NCI-H2107 treated with DMSO at 0.1 percent for 48 hours (cell line): ENCODE measurements around the gene SPTB.

ENCODE experiments used
- DNase-seq: peaks from one replicate; lab custom pipeline; 2025; ENCODE audit not compliant: unreplicated experiment; lab: John Stamatoyannopoulos, UW

SPTB gene

GRCh38 chr14:64698903-64699302, 180.8 kb downstream of the SPTB start:
- DNase-seq: peak; percentile 91

DNA sequence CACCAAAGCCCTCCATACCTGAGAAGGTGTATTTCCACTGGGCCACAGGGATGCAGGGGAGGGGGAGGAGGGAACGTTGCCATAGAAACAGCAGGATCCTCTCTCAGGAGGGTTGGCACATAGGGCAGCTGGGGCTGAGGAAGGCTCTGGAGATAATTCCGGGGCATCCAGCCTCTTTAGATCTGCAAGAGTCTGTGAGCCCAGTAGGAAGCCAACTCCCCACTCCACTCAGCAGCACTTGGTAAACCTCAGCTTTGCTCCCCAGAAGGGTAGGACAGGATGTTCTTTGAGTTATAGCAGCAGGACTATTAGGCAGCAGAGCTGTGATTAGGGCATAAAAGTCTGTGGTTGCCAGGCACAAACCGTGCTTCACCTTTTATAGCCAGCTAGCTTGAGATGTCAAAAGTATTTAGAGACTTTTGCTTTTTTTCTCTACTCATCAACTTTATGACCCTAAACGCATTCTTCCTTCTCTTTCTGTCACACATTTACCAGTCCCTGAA, 183.3 kb downstream of the SPTB start:
- DNase-seq: no peak
